GM19395 (cell line): ENCODE results near the gene ZDHHC21.

ENCODE experiments used
- ATAC-seq: cut with Tn5 transposase; IDR thresholded peaks from one replicate; pipeline ENCODE4 v1.9.1; 2021; ENCODE audit warnings: mild to moderate bottlenecking, moderate library complexity; ENCODE audit not compliant: unreplicated experiment

Gene ZDHHC21

GRCh38 chr9:14618836-14619420, 74.3 kb downstream of the ZDHHC21 start:
- no peak for ATAC-seq

- ATAC-seq, result peak; percentile 89
Measured at GRCh38 chr9:14616188-14616982, 76.8 kb downstream of the ZDHHC21 start.

GRCh38 chr9:14608540-14608939, 84.7 kb downstream of the ZDHHC21 start:
- ATAC-seq, result no peak

- no peak for ATAC-seq
Measured at GRCh38 chr9:14597171-14597799, 95.9 kb downstream of the ZDHHC21 start.

GRCh38 chr9:14593406-14593805, 99.8 kb downstream of the ZDHHC21 start:
- ATAC-seq, result no peak

GRCh38 chr9:14591411-14591810, 101.8 kb downstream of the ZDHHC21 start:
- no peak for ATAC-seq

GRCh38 chr9:14585730-14586473, 107.3 kb downstream of the ZDHHC21 start:
- peak; percentile 100 for ATAC-seq

- no peak for ATAC-seq
Measured at GRCh38 chr9:14584571-14584970, 108.7 kb downstream of the ZDHHC21 start.

GRCh38 chr9:14578030-14578429, 115.2 kb downstream of the ZDHHC21 start:
- ATAC-seq, result no peak

- no peak for ATAC-seq
Measured at GRCh38 chr9:14574173-14574572, 119.1 kb downstream of the ZDHHC21 start.

- no peak for ATAC-seq
Measured at GRCh38 chr9:14573319-14573718, 119.9 kb downstream of the ZDHHC21 start.

- ATAC-seq, result no peak
Measured at GRCh38 chr9:14565352-14566016, 127.7 kb downstream of the ZDHHC21 start.

GRCh38 chr9:14563902-14564624, 129.2 kb downstream of the ZDHHC21 start:
- no peak for ATAC-seq

GRCh38 chr9:14561929-14562405, 131.3 kb downstream of the ZDHHC21 start:
- no peak for ATAC-seq
